ENCODE data around the gene SLC6A7. TPM values are rescaled to one million over a fixed set of nuclear protein-coding genes. Genes with fewer than 3 reads are reported as not detected.

SLC6A7 gene
- total RNA-seq = not detected

DNA sequence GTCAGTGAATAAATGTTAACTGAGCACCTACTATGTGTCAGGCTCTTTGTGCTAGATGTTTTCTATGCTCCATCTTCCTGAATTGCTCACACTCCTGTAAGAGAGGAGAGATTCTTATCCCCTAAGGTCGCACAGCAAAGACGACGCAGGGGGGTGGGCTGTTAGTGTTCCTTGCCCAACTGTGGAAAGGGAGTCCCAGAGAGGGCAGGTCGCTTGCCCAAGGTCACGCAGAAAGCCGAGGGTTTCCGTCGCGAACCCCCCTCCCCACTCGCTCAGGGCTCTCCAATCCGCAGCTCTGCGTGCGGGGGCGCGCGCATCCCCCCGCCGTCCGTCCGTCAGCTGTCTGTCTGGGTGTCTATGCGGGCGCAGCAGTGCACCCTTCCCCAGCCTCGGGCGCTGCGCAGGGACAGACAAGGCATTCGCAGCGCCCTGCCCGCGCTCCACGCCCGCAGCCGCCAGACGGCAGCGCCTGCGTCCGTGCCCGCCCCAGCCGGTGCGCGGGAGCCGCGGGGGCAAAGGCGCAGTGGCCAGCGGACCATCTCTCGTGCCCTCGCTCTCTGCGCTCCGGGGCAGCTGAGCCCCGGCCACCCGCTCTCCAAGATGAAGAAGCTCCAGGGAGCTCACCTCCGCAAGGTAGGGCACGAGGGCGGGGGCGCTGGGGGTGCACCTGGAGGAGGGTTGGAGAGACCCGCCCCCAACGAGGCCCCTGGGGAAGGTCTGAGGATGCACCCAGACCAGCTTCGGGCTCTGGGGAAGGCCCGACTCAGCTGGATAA lies at the start of gene SLC6A7:
Gene SLC6A7, plus strand, starts transcription at position 335 of the 775 bp plus-strand sequence. Its CDS starts 266 bp downstream, at position 601.
- TF ChIP-seq POLR2AphosphoS5 (IDR thresholded peaks at IDR 0.05) (no peak), EP300 (IDR thresholded peaks at IDR 0.05) (no peak), CTCF (IDR thresholded peaks at IDR 0.05) (no peak), POLR2A (IDR thresholded peaks at IDR 0.05) (no peak)

DNA sequence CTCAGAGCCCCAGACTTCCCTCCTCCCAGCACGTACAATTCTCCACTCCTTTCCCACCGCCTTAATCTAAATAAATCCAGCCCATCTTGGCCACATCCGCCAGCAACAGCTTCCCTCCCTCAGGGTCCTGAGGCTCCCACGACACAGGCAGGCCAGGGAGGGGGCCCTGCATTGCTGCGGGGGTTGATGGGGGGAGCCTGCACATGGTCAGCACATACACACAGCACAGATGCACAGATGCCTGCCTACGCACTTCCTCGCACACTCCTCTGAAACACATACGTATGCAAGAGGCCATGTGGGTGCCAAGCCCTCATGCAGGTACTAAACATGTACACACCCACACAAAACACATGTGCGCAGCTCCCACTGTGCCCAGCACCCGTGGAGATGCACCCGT lies 49.0 kb upstream of the SLC6A7 start:
- peaks cover 36 to 100% (median 94%) of the 10 kb centered on the region in 3 donors for H3K4me1 ChIP-seq
- peaks cover 0 to 5% of the 10 kb centered on the region in 2 donors for H3K36me3 ChIP-seq
- no peak for ATAC-seq

More for the DNA sequence above, at the start of gene SLC6A7:
- no peaks in the 10 kb centered on the region for H3K9me3 ChIP-seq
- H3K4me3 ChIP-seq = peak within 1 kb of the TSS in 1 of 2 donors; percentile 10
- H3K36me3 ChIP-seq = no peaks in the 10 kb centered on the region
- H3K27me3 ChIP-seq = peaks cover 44% of the 10 kb centered on the region
- ATAC-seq = no peak
- WGBS, 2 donors (ENCODE audit: low coverage in 1 of 2) = 20 to 31% methylated on average over 1 to 3 of the region's 58 CpGs
- no peak within 1 kb of the TSS for H3K27ac ChIP-seq
- H3K4me1 ChIP-seq = peaks cover 0 to 8% (median 6%) of the 10 kb centered on the region in 3 donors

DNA sequence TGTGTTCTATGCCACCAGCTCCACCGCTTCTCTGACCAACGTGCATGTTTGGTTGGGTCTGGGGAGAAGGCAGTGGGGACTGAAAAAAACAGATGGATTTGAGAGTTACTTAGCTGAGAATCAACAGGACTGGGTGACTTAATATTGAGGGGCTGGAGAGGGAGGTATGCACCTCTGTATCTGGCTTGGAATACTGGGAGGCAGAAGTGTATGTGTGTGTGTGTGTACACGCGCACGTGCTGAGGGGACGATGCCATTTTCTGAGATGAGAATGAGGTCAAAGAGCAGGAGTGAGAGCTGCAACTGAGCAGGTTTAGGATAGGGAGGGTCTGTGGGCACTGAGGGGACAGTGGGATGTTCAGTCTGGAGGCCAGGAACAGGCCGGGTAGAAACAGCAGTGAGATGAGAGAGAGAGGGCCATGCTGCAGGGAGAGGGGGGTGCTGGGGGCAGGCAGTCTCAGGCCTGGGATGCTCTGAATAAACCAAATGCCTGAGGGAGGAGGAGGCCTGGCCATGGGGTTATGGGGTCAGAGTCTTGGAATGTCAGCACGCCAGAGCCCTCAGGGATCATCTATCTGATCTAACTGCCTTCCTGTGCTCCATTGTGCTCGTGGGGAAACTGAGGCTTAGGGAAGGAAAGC lies 48.2 kb upstream of the SLC6A7 start:
- H3K27ac ChIP-seq = peak overlapping the region; percentile 79 to 90 (median 86)
- no peaks in the 10 kb centered on the region for H3K27me3 ChIP-seq
- peaks cover 36 to 100% (median 86%) of the 10 kb centered on the region in 3 donors for H3K4me1 ChIP-seq
- peak; percentile 12 for ATAC-seq
- no peak overlapping the region for H3K4me3 ChIP-seq
- no peak for TF ChIP-seq POLR2AphosphoS5 (IDR thresholded peaks at IDR 0.05)
- TF ChIP-seq CTCF (IDR thresholded peaks at IDR 0.05) = no peak
- TF ChIP-seq EP300 (IDR thresholded peaks at IDR 0.05) = no peak
- TF ChIP-seq POLR2A (IDR thresholded peaks at IDR 0.05) = no peak
- 35 to 44% methylated on average over 5 to 7 of the region's 9 CpGs for WGBS, 2 donors (ENCODE audit: low coverage in 1 of 2)
- no peaks in the 10 kb centered on the region for H3K36me3 ChIP-seq
- H3K9me3 ChIP-seq = no peaks in the 10 kb centered on the region

More for the DNA sequence above, 49.0 kb upstream of the SLC6A7 start:
- no peaks in the 10 kb centered on the region for H3K9me3 ChIP-seq
- 0 to 14% methylated on average over 1 to 2 of the region's 11 CpGs for WGBS, 2 donors (ENCODE audit: low coverage in 1 of 2)
- no peak for TF ChIP-seq CTCF (IDR thresholded peaks at IDR 0.05)
- no peak for TF ChIP-seq POLR2A (IDR thresholded peaks at IDR 0.05)
- no peak for TF ChIP-seq POLR2AphosphoS5 (IDR thresholded peaks at IDR 0.05)
- no peak for TF ChIP-seq EP300 (IDR thresholded peaks at IDR 0.05)
- H3K27me3 ChIP-seq = no peaks in the 10 kb centered on the region
- H3K27ac ChIP-seq = peak overlapping the region in 3 of 4 donors; percentile 83 to 90 (median 90)
- H3K4me3 ChIP-seq = peak overlapping the region in 1 of 2 donors; percentile 2

DNA sequence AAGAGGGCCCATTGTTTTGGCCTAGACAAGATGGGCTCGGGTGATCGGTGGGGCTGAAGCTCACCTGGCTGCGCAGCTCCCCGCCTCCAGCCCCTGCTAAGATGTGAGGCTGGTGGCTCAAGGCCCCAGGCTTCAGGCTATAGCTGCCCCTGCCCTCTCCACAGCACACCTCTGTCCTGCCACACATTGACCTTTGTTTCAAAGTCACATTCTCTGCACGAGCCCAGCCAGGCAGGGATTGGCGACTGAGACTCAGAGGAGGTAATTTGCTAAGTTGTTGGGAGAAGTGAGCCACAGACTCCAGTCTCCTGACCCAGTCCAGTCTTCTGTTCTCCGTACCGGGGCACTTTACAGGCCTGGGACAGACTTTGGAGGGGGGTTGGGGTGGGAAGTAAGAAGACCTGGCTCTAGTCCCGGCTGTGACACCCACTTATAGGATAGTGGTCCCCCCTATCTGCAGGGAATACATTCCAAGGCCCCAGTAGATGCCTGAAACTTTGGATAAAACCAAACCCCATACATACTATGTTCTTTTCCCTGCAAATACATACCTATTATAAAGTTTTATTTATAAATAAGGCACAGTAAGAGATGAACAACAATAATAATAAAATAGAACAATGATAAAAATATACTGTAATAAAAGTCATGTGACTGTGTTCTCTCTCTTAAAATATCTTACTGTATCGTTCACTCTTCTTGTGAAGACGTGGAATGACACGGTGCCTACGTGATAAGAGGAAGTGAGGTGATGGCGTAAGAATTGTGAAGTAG lies 47.5 kb upstream of the SLC6A7 start:
- Histone ChIP-seq H3K36me3 (no peaks in the 10 kb centered on the region), H3K4me1 (peaks cover 36 to 100% (median 86%) of the 10 kb centered on the region in 3 donors), H3K9me3 (no peaks in the 10 kb centered on the region), H3K27me3 (no peaks in the 10 kb centered on the region), H3K27ac (peak overlapping the region; percentile 79 to 90 (median 86)), H3K4me3 (no peak overlapping the region)
- WGBS, 2 donors (ENCODE audit: low coverage in 1 of 2) = 44 to 68% methylated on average over 4 to 5 of the region's 14 CpGs
- ATAC-seq = no peak
- TF ChIP-seq CTCF (IDR thresholded peaks at IDR 0.05) (no peak), POLR2AphosphoS5 (IDR thresholded peaks at IDR 0.05) (no peak), POLR2A (IDR thresholded peaks at IDR 0.05) (no peak), EP300 (IDR thresholded peaks at IDR 0.05) (no peak)

Measured in gastroesophageal sphincter (tissue), 4 donors.